ENCODE data around the gene RHOC.
"Not testable (repeated sequence)": the region's sequence is repeated elsewhere in the genome, so short reads cannot be mapped to it uniquely, and the experiment has no call there.

Gene RHOC

GRCh38 chr1:112706505-112707220 is at the start of gene RHOC:
RHOC (minus strand) TSS chr1:112707127; CDS start chr1:112703799, 3,328 bp downstream.
- peak in 1 of 2 donors; percentile 32 for DNase-seq

GRCh38 chr1:112754116-112754628 is 47.2 kb upstream of the RHOC start:
- no peak for DNase-seq

DNA sequence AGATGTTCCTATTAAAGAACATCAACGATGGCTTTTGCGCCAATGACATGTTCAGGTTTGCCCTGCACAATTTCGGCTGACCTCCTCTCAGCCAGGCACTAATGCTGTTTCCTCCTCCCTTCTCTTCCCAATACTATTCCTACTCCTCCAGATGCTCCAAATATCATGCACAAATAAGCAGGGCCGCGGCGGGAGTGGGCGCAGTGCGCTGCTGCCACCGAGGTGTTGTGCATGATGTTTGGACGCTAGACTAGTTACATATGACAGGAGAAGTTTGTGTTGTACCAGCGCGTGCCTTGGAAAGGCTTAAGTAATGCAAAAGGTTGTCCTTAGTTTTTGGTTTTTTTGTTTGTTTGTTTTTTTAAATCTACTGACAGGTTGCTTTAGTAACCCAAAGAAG is 41.5 kb upstream of the RHOC start:
- DNase-seq, result no peak

- DNase-seq, result no peak
Measured at GRCh38 chr1:112744009-112744578, 37.2 kb upstream of the RHOC start.

- DNase-seq, result no peak
Measured at GRCh38 chr1:112743174-112744008, 36.5 kb upstream of the RHOC start.

DNA sequence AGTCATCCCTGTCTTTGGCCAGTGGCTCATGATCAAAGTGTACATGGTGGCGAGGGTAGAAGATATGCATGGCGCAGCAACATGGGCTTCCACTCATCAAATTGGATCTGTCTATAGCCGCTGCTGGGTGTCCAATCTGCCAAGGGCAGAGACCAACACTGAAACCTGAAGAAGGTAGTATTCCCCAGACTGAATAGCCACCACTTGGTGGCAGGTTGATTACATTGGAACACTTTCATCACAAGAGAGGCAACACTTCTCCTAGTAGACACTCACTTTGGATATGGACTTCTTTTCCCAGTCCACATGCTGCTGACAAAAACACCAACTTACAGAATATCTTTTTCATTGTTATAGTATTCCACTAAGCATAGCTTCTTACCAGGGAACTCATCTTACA is 30.6 kb upstream of the RHOC start:
- DNase-seq, result no peak

DNA sequence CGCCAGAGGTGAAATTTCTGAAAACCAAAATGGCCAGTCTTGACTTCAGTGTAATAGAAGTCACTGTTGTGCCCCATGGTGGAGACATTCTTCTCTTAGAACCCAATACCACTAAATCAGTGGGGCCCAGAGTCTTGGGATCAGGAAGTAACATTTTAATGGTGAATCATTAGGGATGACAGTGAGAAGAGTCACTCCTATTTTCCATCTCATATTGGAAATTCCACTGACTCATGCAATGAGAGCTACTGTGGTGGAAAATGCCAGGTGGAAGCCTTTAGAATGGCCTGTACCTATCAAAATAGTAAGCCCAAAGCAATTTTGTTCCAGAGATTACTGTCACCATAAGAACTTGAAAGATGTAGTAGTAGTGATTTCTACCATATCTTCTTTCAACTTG is 28.8 kb upstream of the RHOC start:
- no peak for DNase-seq

GRCh38 chr1:112731451-112731850 is 24.5 kb upstream of the RHOC start:
- DNase-seq, result no peak

DNA sequence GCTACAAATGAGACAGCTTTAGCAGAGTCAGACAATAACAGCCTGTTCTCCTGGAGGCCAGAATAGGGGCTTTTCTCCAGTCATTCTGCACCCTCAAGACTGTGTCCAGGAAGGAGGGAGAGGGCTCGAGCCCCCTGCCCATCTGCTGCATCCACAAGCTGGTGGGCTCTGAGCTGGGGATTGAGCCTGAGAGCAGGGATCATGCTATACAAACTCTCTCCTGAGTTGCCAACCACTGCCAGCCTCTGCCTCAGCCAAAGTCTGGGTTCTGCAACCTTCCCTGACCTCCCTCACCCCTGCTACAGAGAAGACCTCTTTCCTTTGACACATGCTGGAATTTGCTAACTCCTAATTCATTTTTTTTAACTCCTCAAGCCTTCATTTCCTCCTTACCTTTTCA is 23.0 kb upstream of the RHOC start:
- DNase-seq, result no peak

DNA sequence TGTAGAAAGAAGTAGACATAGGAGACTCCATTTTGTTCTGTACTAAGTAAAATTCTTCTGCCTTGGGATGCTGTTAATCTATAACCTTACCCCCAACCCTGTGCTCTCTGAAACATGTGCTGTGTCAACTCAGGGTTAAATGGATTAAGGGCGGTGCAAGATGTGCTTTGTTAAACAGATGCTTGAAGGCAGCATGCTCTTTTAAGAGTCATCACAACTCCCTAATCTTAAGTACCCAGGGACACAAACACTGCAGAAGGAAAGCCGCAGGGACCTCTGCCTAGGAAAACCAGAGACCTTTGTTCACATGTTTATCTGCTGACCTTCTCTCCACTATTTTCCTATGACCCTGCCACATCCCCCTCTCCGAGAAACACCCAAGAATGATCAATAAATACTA is 22.1 kb upstream of the RHOC start:
- not testable (repeated sequence) for DNase-seq

DNA sequence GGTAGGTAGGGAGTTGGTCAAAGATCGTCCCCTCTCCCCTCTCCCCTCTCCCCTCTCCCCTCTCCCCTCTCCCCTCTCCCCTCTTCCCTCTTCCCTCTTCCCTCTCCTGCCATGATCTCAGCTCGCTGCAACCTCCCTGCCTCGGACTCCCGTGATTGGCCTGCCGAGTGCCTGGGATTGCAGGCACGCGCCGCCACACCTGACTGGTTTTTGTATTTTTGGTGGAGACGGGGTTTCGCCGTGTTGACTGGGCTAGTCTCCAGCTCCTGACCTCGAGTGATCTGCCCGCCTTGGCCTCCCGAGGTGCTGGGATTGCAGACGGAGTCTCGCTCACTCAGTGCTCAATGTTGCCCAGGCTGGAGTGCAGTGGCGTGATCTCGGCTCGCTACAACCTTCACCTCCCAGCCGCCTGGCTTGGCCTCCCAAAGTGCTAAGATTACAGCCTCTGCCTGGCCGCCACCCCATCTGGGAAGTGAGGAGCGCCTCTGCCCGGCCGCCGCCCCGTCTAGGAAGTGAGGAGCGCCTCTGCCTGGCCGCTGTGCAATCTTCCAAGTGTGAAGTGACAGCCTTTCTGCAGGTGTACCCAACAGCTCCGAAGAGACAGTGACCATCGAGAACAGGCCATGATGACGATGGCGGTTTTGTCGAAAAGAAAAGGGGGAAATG is 21.5 kb upstream of the RHOC start:
- DNase-seq, result not testable (repeated sequence)

DNA sequence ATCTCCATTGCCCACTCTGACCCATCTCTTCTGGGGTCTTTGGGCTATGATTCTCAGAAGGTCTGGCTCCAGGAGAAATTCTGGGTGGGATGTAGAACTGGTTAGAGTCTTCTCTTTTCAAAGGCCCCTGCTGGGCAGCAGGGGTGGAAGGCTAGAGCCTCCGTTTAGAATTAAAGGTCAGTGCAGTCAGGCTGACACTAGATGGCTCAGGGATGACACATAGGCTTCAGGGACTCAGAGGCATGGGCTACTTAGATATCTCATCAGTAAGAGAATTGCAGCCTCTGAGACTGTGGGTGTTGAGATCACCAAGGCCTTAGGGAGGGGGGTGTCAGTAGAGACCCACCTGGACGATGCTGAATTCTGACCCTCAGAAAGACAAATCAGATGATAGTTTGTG is 20.8 kb upstream of the RHOC start:
- DNase-seq, result no peak

GRCh38 chr1:112724240-112724639 is 17.3 kb upstream of the RHOC start:
- DNase-seq, result not testable (repeated sequence)

DNA sequence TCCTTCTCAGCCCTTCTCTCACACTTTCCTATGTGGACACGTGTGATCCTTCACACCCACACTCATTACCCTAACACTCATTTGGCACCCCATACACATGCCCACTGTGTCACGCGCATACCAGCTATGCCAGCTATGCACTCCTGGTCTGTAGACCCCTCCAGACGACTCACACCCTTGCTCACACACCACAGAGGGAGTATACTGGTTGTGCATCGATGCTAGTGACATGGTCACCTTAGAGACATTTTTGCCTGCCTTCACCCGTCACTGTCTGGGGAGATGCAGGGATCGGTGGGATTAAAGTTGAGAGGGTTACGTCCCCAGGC is 16.5 kb upstream of the RHOC start:
- no peak for DNase-seq

- DNase-seq, result no peak
Measured at GRCh38 chr1:112722601-112723510, 15.9 kb upstream of the RHOC start.

DNA sequence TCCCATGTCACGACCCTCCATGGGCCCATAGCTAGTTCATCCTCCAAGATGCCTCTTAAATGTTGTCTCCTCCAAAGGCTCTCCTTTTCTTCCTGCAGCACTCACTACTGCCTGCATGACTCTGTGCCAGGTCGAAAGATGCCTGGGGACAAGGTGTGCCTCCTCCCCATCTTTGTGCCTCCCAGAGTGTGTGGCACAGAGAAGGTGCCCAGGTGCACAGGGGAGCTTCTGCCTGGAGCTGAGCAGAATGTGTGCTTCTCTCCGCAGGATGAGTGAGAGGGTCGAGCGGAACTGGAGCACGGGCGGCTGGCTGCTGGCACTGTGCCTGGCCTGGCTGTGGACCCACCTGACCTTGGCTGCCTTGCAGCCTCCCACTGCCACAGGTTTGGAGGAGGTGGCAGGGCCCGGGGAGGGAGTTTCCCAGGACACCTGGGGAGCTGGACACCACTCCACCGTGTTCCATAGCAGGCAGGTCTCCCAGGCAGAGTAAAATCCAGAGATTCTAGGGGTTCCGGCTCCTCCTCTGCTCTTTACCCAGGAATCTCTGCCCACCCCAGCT is 15.1 kb upstream of the RHOC start:
- no peak for DNase-seq

- not testable (repeated sequence) for DNase-seq
Measured at GRCh38 chr1:112721294-112721693, 14.4 kb upstream of the RHOC start.

DNA sequence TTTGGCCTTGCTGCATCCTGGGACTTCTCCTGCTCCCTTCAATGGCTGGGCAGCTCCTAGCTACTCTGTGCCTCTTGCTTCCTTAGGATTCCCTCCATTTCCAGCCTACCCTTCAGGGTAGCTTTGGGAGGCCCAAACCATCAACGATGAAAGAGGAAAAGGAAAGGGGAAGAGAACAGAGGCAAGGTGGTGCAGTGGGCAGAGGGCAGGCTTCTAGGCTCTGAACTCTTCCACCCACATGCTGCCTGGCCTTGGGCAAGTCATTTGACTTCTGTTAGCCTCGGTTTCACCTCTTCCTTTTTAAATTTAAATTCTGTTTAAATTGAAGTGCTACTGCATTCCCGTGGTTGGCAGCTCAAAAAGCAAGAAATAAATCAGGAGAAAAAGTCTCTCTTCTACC is 13.9 kb upstream of the RHOC start:
- no peak for DNase-seq

GRCh38 chr1:112719706-112720105 is 12.8 kb upstream of the RHOC start:
- DNase-seq, result no peak

DNA sequence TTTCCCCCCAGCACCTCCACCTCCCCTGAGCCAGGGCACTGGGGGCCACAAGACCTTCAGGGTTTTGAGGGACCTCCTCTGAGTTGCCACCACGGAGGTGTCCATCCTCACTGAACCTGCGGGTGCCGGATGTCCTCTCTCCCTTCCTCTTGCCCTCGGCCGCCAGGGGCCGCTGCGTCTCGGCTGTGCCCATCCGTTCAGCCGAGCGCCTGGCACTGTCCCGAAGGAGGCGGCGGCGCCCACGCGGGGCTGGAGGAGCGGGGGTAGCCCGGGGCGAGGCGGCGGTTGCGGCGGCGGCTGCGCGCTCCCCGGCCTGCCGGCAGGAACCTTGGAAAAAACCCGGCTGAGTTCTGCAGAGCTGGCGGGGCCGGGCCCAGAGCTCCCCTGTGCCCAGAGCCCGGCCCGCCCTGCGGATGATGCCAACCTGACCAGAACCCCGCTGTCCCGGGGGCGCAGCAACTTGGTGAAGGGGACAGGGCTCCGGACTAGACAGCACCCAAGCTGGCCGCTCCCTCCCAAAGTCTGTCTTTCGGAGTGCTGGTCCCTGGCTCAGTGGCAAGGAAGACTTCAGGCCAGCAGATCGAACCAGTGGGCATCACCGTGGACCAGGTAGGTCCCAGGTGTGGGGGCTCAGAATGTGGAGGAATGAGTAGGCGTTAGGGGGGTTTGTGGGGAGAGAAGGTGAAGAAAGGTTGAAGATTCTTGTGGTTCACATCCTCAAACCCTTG is 11.9 kb upstream of the RHOC start:
- DNase-seq, result peak; percentile 70

- DNase-seq, result no peak
Measured at GRCh38 chr1:112717263-112717873, 10.4 kb upstream of the RHOC start.
